K562 (cell line): ENCODE measurements around the gene SLC25A53. TPM values are rescaled to one million over a fixed set of nuclear protein-coding genes. Genes with fewer than 3 reads are reported as not detected.

Experiments
- polyA plus RNA-seq, 8 experiments: library from polyadenylated mRNA; depleted of rRNA in 4 of 8; stranded (reverse) in 5 of 8; unstranded in 3 of 8; fragments of >200 nt; fragmentation: Nextera tagmentation in 2 of 8; fragmentation: Illumina TruSeq in 1 of 8; extraction: Ambion mirVana in 2 of 8; extraction: Trizol in 1 of 8; gene quantifications; 2 replicates each; pipeline versions ENCODE4 v1.2.1 to v1.2.3, GENCODE V29; 2011 to 2014; ENCODE audit warnings: inconsistent platforms in 1 of 8, missing spikeins in 1 of 8
- total RNA-seq, 7 experiments: library from RNA; depleted of rRNA in 6 of 7; stranded (reverse); fragments of >200 nt in 6 of 7; fragmentation: Illumina TruSeq in 2 of 7; extraction: Trizol in 2 of 7; gene quantifications; 2 replicates each; pipeline versions ENCODE4 v1.2.1 to v1.2.3, GENCODE V29; 2011 to 2021; ENCODE audit warnings: low replicate concordance in 1 of 7

SLC25A53 gene
- total and polyA plus RNA-seq, 9 of the 15 experiments (the other 6 are each of a cell fraction or from before 2014, with no cell fraction given) = 2.4 to 8.6 (median 5.6) TPM

Other genes with a start within 250 kb of the SLC25A53 start
- gene TMSB15B, start 194.4 kb downstream of the SLC25A53 start, total RNA-seq (2014; rRNA removed) = not detected in 2 replicates
- 0.22 TPM in 1 of 2 replicates, not detected in the other for gene TMSB15B, start 194.4 kb downstream of the SLC25A53 start, total RNA-seq (2014; rRNA removed; fragmentation: Illumina TruSeq; extraction: Trizol)
- gene TMSB15B, start 194.4 kb downstream of the SLC25A53 start, total RNA-seq (2015; rRNA removed; fragmentation: Illumina TruSeq; extraction: Trizol) = not detected in 2 replicates
- gene TMSB15B, start 194.4 kb downstream of the SLC25A53 start, total RNA-seq (2021) = not detected in 2 replicates
- 0.77 TPM in 1 of 2 replicates, not detected in the other for gene TMSB15B, start 194.4 kb downstream of the SLC25A53 start, polyA plus RNA-seq (2011; rRNA removed)
- 0.14 TPM in 1 of 2 replicates, not detected in the other for gene TMSB15B, start 194.4 kb downstream of the SLC25A53 start, polyA plus RNA-seq (2014; fragmentation: Illumina TruSeq; extraction: Trizol)
- under 1 TPM; 0.32 to 0.39 TPM for gene TMSB15B, start 194.4 kb downstream of the SLC25A53 start, polyA plus RNA-seq (2014; fragmentation: Nextera tagmentation; extraction: Ambion mirVana)
- 0.05 and 0.93 TPM in 2 replicates for gene TMSB15B, start 194.4 kb downstream of the SLC25A53 start, polyA plus RNA-seq (2014; rRNA removed)
- not detected in 2 replicates for gene H2BW1, start 143.3 kb downstream of the SLC25A53 start, total RNA-seq (2014; rRNA removed)
- gene H2BW1, start 143.3 kb downstream of the SLC25A53 start, total RNA-seq (2014; rRNA removed; fragmentation: Illumina TruSeq; extraction: Trizol) = not detected in 2 replicates
- gene H2BW1, start 143.3 kb downstream of the SLC25A53 start, total RNA-seq (2015; rRNA removed; fragmentation: Illumina TruSeq; extraction: Trizol) = not detected in 2 replicates
- not detected in 2 replicates for gene H2BW1, start 143.3 kb downstream of the SLC25A53 start, total RNA-seq (2021)
- gene H2BW1, start 143.3 kb downstream of the SLC25A53 start, polyA plus RNA-seq (2011; rRNA removed) = not detected in 2 replicates
- not detected in 2 replicates for gene H2BW1, start 143.3 kb downstream of the SLC25A53 start, polyA plus RNA-seq (2014; fragmentation: Illumina TruSeq; extraction: Trizol)
- gene H2BW1, start 143.3 kb downstream of the SLC25A53 start, polyA plus RNA-seq (2014; fragmentation: Nextera tagmentation; extraction: Ambion mirVana) = not detected
- not detected in 2 replicates for gene H2BW1, start 143.3 kb downstream of the SLC25A53 start, polyA plus RNA-seq (2014; rRNA removed)
- gene H2BW2, start 117.1 kb downstream of the SLC25A53 start, total RNA-seq (2014; rRNA removed) = 1.1 TPM in 1 of 2 replicates, not detected in the other
- gene H2BW2, start 117.1 kb downstream of the SLC25A53 start, total RNA-seq (2014; rRNA removed; fragmentation: Illumina TruSeq; extraction: Trizol) = not detected in 2 replicates
- gene H2BW2, start 117.1 kb downstream of the SLC25A53 start, total RNA-seq (2015; rRNA removed; fragmentation: Illumina TruSeq; extraction: Trizol) = not detected in 2 replicates
- gene H2BW2, start 117.1 kb downstream of the SLC25A53 start, total RNA-seq (2021) = not detected in 2 replicates
- not detected in 2 replicates for gene H2BW2, start 117.1 kb downstream of the SLC25A53 start, polyA plus RNA-seq (2011; rRNA removed)
- gene H2BW2, start 117.1 kb downstream of the SLC25A53 start, polyA plus RNA-seq (2014; fragmentation: Illumina TruSeq; extraction: Trizol) = not detected in 2 replicates
- gene H2BW2, start 117.1 kb downstream of the SLC25A53 start, polyA plus RNA-seq (2014; fragmentation: Nextera tagmentation; extraction: Ambion mirVana) = not detected
- gene H2BW2, start 117.1 kb downstream of the SLC25A53 start, polyA plus RNA-seq (2014; rRNA removed) = not detected in 2 replicates
- not detected in 2 replicates for gene TMSB15C, start 80.8 kb downstream of the SLC25A53 start, total RNA-seq (2014; rRNA removed)
- not detected in 2 replicates for gene TMSB15C, start 80.8 kb downstream of the SLC25A53 start, total RNA-seq (2014; rRNA removed; fragmentation: Illumina TruSeq; extraction: Trizol)
- gene TMSB15C, start 80.8 kb downstream of the SLC25A53 start, total RNA-seq (2015; rRNA removed; fragmentation: Illumina TruSeq; extraction: Trizol) = not detected in 2 replicates
- gene TMSB15C, start 80.8 kb downstream of the SLC25A53 start, total RNA-seq (2021) = not detected in 2 replicates
- gene TMSB15C, start 80.8 kb downstream of the SLC25A53 start, polyA plus RNA-seq (2011; rRNA removed) = 0.03 TPM in 1 of 2 replicates, not detected in the other
- not detected in 2 replicates for gene TMSB15C, start 80.8 kb downstream of the SLC25A53 start, polyA plus RNA-seq (2014; fragmentation: Illumina TruSeq; extraction: Trizol)
- gene TMSB15C, start 80.8 kb downstream of the SLC25A53 start, polyA plus RNA-seq (2014; fragmentation: Nextera tagmentation; extraction: Ambion mirVana) = not detected
- not detected in 2 replicates for gene TMSB15C, start 80.8 kb downstream of the SLC25A53 start, polyA plus RNA-seq (2014; rRNA removed)
- gene ZCCHC18, start 44.5 kb downstream of the SLC25A53 start, total RNA-seq (2014; rRNA removed) = not detected in 2 replicates
- gene ZCCHC18, start 44.5 kb downstream of the SLC25A53 start, total RNA-seq (2014; rRNA removed; fragmentation: Illumina TruSeq; extraction: Trizol) = not detected in 2 replicates
- not detected in 2 replicates for gene ZCCHC18, start 44.5 kb downstream of the SLC25A53 start, total RNA-seq (2015; rRNA removed; fragmentation: Illumina TruSeq; extraction: Trizol)
- gene ZCCHC18, start 44.5 kb downstream of the SLC25A53 start, total RNA-seq (2021) = not detected in 2 replicates
- gene ZCCHC18, start 44.5 kb downstream of the SLC25A53 start, polyA plus RNA-seq (2011; rRNA removed) = 0.15 TPM in 1 of 2 replicates, not detected in the other
- gene ZCCHC18, start 44.5 kb downstream of the SLC25A53 start, polyA plus RNA-seq (2014; fragmentation: Illumina TruSeq; extraction: Trizol) = not detected in 2 replicates
- not detected for gene ZCCHC18, start 44.5 kb downstream of the SLC25A53 start, polyA plus RNA-seq (2014; fragmentation: Nextera tagmentation; extraction: Ambion mirVana)
- not detected in 2 replicates for gene ZCCHC18, start 44.5 kb downstream of the SLC25A53 start, polyA plus RNA-seq (2014; rRNA removed)
- gene FAM199X, start 9.4 kb upstream of the SLC25A53 start, total RNA-seq (2014; rRNA removed) = 13.7 and 14.2 TPM in 2 replicates
- gene FAM199X, start 9.4 kb upstream of the SLC25A53 start, total RNA-seq (2014; rRNA removed; fragmentation: Illumina TruSeq; extraction: Trizol) = 22.2 and 23.6 TPM in 2 replicates
- gene FAM199X, start 9.4 kb upstream of the SLC25A53 start, total RNA-seq (2015; rRNA removed; fragmentation: Illumina TruSeq; extraction: Trizol) = 20.3 and 21.2 TPM in 2 replicates
- 19.0 and 19.3 TPM in 2 replicates for gene FAM199X, start 9.4 kb upstream of the SLC25A53 start, total RNA-seq (2021)
- 9.2 and 12.8 TPM in 2 replicates for gene FAM199X, start 9.4 kb upstream of the SLC25A53 start, polyA plus RNA-seq (2011; rRNA removed)
- 13.0 and 15.4 TPM in 2 replicates for gene FAM199X, start 9.4 kb upstream of the SLC25A53 start, polyA plus RNA-seq (2014; fragmentation: Illumina TruSeq; extraction: Trizol)
- gene FAM199X, start 9.4 kb upstream of the SLC25A53 start, polyA plus RNA-seq (2014; fragmentation: Nextera tagmentation; extraction: Ambion mirVana) = 1 to 10 TPM; 4.6 to 5.6 TPM
- 12.4 and 13.6 TPM in 2 replicates for gene FAM199X, start 9.4 kb upstream of the SLC25A53 start, polyA plus RNA-seq (2014; rRNA removed)
- gene ESX1, start 97.9 kb upstream of the SLC25A53 start, total RNA-seq (2014; rRNA removed) = not detected in 2 replicates
- gene ESX1, start 97.9 kb upstream of the SLC25A53 start, total RNA-seq (2014; rRNA removed; fragmentation: Illumina TruSeq; extraction: Trizol) = not detected in 2 replicates
- not detected in 2 replicates for gene ESX1, start 97.9 kb upstream of the SLC25A53 start, total RNA-seq (2015; rRNA removed; fragmentation: Illumina TruSeq; extraction: Trizol)
- not detected in 2 replicates for gene ESX1, start 97.9 kb upstream of the SLC25A53 start, total RNA-seq (2021)
- gene ESX1, start 97.9 kb upstream of the SLC25A53 start, polyA plus RNA-seq (2011; rRNA removed) = not detected in 2 replicates
- gene ESX1, start 97.9 kb upstream of the SLC25A53 start, polyA plus RNA-seq (2014; fragmentation: Illumina TruSeq; extraction: Trizol) = not detected in 2 replicates
- gene ESX1, start 97.9 kb upstream of the SLC25A53 start, polyA plus RNA-seq (2014; fragmentation: Nextera tagmentation; extraction: Ambion mirVana) = not detected
- gene ESX1, start 97.9 kb upstream of the SLC25A53 start, polyA plus RNA-seq (2014; rRNA removed) = not detected in 2 replicates